ENCODE results near the gene C2CD4A.
"Not testable (repeated sequence)": the region's sequence is repeated elsewhere in the genome, so short reads cannot be mapped to it uniquely, and the experiment has no call there.

C2CD4A gene, protein sequence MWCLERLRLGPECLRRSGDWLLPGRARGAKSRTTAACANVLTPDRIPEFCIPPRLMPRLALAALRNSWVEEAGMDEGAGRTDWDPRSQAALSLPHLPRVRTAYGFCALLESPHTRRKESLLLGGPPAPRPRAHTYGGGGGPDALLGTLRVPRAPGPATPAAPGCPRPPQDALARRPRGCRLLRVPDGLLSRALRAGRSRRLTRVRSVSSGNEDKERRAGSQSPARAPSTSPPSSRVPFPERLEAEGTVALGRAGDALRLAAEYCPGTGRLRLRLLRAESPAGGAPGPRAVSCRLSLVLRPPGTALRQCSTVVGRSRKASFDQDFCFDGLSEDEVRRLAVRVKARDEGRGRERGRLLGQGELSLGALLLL

DNA sequence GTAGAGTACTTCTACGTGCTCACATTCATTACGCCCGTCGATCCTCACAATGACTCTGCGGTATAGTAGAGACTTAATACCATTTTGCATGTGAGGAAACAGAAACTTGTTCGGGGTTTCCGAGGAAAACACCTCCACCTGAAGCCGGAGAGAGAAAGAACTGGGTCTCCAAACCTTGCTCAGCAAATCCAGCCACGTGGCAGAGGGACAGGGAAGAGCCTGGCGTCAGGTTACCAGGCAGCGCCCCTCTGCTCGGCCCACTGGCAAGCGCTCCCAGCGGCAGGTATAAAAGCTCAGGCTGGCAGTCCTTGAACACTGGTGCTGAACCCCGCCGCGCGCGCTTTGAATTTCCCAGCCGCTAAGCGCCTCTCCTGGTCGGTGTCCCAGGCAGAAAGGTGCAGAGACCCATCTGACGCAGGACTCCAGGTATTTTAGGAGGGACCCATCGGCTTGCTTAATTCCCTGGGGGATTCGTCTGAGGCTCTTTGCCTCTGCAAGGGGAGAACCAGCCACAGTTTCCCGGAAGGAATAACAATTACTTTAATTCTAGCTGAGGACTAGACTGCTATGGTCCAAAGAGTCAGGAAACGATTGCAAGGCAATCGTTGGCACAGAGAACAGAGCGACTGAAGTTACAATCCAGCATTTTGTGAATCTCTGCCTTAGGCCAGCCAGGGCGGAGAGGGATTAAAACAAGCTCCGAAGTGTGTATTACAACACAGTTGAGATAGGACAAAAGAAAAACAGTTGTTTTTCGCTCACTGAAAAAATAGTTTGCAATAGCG lies at the start of gene C2CD4A:
Gene C2CD4A (plus strand): TSS at position 315 of the 785 bp plus-strand sequence. CDS start 637 bp downstream, outside the sequence.
- peak in 2 of 3 donors; percentile 36 to 53 for DNase-seq

DNA sequence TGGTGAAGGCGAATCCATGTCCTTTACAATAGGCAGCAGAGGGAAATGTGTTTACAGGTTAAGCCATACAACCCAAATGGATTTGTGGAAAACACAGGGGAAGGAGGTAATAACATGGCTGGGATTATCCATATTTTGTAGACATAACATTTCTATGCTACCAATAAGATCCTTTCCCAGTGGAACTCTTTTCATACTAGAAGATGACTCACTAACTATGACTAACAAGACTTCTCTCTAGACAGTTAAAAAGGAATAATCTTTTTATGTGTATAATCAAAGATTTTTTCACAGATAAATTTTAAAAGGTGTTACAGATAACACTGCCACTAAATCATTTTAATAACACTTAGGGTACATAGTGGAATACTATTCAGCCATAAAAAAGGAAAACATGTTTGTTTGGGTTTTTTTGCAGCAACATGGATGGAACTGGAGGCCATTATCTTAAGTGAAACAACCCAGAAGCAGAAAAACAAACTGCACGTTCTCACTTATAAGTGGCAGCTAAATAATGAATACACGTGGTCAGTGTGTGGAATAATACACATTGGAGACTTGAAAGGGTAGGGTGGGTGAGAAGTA lies 46.1 kb upstream of the C2CD4A start:
- peak in 2 of 3 donors; percentile 24 to 29 for DNase-seq

DNA sequence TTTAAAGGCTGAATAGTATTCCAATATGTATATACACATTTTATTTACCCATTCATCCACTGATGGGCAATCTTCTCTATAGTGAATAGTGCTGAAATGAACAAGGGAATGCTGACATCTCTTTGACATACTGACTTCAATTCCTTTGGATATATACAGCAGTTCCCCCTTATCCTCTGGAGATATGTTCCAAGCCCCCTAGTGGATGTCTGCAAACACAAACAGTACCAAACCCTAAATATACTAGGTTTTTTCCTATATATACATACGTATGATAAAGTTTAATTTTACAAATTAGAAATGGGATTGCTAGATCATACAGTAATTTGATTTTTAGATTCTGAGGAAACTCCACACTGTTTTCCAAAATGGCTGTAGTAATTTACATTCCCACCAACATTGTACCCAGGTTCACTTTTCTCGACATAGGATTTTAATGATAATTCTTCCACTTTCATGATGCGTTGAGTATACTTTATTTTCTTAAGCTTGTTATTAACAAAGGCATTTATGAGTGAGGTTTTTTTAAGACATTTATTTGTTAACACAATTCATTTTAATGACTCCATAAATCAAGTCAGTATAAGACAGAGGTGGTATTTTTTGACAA lies 44.7 kb upstream of the C2CD4A start:
- peak in 2 of 3 donors; percentile 27 to 37 for DNase-seq

DNA sequence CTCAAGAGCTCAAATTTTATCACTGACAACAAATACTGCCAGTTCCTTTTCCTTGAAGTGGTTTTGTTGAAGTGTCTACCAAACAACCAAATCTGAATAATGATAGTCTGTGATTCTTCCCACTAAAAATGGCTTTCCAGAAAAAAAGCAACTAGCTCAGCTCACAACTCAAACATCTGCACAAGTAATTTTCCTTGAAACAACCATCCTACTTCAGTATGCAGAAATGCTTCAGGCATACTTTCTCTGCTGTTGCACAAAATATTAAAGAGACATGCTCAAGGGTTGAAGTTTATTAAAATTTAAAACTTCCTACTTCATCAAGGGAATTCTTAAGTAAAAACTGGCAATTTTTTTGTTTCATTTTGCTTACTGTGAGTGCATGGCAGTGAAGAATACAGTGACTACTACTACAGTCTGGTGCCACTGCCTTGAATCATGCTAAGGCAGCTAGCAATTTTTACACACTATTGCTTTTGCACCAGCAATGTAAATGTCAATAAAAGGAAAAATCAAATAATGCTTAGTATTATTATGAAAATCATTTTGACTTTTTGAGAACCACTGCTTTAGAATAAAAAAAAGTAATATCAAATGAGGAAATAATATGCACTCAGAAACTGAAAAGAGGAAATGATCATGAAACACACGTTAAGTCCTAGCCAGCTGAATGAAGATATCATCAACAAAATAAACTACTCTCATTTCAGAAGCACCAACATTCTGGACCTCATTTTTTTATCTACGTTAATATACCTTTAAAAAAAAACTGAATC lies 40.1 kb upstream of the C2CD4A start:
- peak; percentile 11 to 54 (median 42) for DNase-seq

DNA sequence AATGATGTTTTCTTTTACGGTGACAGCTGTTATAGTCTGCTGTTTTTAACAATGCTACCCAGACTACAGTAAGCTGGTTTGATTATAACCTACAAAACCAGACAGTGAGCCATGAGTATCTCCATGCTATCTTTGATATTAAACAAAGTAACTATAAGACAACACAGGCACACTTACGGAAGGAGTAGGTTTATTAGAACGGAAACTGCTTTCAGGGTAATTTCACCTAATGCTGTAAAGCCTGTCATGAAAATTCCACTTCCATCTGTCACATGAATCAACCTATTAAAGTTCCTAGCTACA lies 39.6 kb upstream of the C2CD4A start:
- DNase-seq = no peak

DNA sequence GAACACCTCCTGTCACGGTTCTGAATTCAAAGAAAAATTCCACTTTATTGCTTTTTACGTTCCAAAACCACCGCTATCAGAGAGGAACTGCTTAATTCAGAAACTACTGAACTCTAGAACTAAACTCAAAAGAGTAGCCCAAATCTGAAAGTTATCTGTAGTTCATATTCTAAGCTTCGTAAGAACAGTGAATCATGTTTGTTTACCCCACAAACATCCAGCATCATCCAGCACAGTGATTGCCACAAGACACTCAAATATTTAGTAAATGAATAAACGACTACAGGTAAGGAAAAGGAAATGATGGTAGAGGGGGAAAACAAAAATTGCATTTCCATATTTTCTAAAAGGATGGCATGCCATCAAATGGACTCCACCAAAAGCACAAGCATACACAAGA lies 38.9 kb upstream of the C2CD4A start:
- DNase-seq = no peak

DNA sequence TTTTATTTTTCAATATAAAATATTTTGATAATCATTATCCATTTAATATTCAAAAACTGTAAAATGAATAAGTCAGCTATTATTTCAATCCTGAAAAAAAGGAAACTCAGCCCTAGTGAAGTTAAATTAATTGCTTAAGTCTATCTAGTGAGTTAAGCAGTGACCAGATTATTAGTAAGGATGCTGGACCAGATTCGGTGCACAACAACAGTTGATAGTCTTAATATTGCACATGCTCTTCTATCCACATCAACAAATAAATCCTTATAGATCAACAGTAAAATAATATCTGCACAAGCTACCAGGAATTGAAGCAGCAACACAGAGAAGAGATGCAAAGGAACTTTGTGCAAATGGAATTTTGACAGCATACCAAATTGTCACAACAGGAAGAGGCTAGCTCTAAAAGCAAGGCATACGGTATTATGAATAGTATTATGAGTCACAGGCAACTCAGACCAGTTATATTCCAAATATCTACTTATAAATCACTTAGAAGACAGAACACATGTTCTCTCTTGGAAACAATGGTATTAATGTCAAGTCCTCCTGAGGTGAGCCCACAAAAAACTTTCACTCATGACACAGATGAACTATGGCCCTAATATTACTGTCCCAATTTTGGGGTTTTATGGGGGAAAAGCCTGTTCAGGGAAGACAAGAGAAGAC lies 31.4 kb upstream of the C2CD4A start:
- peak in 1 of 3 donors; percentile 26 for DNase-seq

DNA sequence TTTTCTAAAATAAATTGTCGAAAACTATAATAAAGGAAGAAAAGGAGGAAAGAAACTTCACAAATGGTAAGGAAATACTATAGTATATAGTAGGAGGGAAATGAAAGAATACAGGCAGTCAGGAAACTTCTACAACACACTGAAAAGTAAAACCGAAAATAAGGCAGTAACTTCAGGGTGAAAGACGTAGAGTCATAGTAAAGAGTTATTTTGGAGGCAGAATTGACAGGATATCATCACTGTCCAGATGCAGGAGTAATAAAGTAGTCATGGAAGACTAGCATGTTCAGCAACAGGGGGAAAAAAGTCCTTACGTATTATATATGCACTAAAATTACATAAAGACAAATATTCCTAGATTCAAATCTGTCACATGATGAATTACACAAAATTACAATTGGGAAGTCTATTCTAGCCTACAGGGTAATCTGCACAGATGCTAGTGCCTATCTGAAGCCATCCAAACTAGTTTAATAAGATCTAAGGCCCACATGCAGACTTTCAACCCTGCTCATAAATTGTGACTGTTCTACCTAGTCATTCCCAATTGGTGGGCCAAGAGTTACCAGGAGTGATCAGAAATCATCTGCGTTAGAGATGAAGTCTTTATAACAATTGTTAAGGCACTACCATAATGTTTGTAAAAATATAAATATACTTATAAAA lies 20.6 kb upstream of the C2CD4A start:
- peak; percentile 20 to 60 (median 51) for DNase-seq

DNA sequence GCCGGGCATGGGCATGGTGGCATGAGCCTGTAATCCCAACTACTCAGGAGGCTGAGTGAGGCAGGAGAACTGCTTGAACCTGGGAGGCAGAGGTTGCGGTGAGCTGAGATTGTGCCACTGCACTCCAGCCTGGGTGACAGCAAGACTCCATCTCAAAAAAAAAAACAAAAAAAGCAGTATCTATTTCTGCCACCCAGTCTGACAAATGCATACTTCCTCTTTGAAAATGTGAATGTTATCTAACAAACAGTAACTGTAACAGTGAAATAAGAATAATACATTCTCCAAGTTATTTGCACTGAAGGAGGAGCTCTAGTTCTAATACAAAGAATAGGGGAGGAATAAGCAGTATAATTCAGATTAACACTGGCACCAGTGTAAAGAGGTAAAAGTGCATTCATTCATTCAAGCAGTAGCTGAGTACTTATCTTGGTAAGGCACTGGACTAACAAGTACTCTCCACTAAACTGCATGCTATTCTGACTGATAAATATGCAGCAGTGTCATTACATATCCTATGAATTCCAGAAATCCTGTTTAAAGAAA lies 19.4 kb upstream of the C2CD4A start:
- DNase-seq = peak in 1 of 3 donors; percentile 39

DNA sequence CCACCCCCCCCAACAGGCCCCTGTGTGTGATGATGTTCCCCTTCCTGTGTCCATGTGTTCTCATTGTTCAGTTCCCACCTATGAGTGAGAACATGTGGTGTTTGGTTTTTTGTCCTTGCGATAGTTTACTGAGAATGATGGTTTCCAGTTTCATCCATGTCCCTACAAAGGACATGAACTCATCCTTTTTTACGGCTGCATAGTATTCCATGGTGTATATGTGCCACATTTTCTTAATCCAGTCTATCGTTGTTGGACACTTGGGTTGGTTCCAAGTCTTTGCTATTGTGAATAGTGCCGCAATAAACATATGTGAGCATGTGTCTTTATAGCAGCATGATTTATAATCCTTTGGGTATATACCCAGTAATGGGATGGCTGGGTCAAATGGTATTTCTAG lies 18.5 kb upstream of the C2CD4A start:
- not testable (repeated sequence) for DNase-seq

DNA sequence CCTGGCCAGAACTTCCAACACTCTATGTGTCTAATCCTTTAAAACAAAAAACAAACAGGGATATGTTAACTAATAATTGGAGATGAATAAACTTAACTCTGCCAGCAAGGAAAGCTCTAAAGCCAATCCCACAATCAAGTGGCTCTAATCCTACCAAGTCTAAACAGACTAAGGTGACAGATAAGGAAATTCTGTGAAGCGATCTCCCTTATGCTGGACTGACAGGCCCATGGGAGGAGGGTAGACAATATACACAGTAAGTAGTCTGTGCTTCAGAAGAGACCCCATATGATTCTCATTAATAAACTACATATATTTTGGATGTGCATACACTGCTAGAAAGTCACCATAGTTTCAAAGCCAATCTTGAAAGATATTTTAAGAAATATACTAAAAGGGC lies 16.7 kb upstream of the C2CD4A start:
- DNase-seq = no peak

DNA sequence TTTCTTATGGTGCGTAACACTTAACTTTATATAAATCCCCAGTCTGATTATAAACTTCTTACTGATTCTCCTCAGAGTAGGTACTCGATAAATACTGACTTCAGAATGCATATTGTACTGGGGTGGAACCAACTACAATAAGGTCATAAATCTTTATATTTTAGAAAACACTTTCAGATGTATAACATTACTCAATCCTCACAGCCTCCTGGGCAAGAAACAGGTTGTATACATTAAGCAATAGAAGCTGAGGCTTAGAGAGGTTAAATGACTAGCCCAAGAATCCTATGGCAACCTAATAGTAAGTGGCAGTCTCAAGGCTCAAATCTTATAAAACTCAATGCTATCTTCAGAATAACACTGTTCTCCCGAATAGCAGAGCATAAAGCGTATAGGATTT lies 15.6 kb upstream of the C2CD4A start:
- no peak for DNase-seq

DNA sequence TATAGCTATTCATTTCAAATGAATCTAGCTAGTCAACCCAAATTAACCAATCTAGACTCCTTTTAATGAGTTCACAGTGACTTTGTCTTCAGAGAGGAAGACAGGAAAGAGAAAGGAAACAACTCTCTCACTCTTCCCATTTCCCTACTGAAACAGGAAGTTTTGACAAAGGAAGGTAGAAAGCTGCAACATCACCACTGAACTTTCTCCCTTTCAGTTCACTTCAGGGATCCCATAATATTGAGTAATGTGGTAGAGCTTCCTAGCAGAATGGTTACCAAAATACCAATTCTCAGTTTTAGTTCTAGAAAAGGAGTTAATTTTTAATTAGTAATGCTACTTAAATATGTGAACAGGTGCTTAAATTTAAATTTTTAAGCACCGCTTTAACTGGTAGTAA lies 14.1 kb upstream of the C2CD4A start:
- DNase-seq = peak in 2 of 3 donors; percentile 17 to 58

DNA sequence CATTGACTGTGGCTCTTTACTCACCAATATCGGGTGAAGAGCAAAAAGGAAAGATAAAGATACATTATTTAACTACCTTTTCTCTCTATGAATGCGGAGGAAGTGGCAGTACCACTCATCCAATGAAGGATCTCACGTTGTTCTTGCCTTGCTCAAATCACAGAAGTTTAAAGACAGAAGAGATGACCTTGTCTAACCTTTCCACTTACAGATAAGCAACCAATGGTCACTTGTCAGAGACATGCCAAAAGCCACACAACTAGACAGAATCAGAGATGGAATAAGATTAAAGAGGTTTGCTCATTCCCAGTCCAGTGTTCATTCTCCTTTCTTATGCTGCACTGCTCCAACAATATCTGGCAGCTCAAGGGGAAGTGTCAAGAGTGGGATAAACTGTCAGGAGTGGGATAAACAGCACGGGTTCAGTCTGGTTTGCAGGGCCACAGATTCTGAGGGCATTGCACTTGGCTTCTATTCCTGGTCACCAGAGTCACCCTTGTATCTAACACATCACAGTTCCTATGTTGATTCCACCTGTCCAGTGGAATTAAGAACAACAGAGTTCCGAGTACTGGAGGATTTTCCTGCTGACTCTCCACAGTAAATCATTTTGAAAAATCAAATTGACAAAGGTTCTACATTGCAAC lies 13.2 kb upstream of the C2CD4A start:
- DNase-seq = no peak

DNA sequence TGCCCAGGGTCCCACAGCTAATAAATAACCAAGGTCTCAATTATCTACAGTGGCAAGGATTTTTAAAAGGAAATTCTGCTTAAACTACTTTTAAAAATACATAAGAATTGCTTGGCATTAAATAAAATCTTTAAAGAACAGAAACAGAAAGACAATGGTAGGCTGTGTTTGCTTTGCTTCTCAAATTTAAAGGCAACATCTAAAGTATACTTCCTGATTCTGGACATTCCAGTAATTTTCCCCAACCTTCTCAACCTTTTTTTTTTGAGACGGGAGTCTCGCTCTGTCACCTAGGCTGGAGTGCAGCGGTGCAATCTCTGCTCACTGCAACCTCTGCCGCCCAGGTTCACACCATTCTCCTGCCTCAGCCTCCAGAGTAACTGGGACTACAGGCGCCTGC lies 11.8 kb upstream of the C2CD4A start:
- DNase-seq = no peak

DNA sequence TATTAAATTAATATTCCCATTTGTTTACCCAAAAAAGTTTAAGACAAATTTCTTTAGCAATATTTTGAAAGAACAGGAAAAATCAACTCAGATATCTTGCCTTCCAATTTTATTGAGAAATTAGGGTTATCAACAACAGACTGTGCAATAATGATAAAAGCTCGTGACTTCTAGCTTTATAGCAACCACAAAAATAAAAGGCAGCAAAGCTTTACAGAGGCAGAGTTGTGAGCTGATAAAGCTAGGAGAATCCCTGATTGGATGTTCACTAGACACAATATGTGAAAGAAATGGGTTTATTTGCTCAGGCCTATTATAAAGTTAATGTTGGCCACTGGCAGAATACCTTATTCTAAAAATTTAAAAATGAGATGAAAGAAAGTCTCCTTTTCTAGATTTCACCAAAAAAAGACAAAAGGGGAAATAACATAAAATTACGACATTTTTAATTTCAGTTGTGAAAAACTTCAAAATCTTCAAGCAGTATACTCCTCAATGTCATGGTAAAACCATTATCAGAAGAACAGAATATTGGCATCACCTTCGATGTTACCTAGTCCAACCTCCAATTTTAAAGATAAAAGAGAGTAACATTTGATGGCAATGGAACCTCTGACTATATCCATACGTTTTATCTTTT lies 9.3 kb upstream of the C2CD4A start:
- peak in 2 of 3 donors; percentile 34 to 49 for DNase-seq

DNA sequence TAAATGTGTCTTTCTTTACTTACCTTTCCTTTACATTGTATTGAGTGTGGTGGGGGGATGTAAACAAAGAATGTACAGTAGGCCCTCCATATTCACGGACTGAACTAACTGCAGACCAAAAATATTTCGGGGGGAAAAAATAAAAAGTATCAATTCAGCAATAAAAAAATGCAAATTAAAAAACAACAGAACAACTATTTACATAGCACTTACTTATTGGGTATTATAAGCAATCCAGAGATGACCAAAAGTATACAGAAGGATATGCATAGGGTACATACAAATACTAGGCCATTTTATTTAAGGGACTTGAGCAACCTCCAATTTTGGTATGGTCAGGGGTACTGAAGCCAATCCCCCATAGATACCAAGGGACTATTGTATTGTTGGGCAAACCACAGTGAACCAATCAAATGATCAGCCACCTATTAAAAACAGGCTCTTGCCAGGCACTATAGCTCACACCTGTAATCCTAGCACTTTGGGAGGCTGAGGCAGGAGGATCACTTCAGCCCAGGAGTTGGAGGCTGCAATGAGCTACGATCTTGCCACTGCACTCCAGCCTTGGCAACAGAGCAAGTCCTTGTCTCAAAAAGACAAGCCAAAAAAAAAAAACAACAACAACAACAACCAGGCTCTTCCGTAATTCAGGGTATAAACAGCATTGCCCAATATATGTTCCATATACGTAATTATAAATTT lies 8.3 kb upstream of the C2CD4A start:
- DNase-seq = no peak

DNA sequence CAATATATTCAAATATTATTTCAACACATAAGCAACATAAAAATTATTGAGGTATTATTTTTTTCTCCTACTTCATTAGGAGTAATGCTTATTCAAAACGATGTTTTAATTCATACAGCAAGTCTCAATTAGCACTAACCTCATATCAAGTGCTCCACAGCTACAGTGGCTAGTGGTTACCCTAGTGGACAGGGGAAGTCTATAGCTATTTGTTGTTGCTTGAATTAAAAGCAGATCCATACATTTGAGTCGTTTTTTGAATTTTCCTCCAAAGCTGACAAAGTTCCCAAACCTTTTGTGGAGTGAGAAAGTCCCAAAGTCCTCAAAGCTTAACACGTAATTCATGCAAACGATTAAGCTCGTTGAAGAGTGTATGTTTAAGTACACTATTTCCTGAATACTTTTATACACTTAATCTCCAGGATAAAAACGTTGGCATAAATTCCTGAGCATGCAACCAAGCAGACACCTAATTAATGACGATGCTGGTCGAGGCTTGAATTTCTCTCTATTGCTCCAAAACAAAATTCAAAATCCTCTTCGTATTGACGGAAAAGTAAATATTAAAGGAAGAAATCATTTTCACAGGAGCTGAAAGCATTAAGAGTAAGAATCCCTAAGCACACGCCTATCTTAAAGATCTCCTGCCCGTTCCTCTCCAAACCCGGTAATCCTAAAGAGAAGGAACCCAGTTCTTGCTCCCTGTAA lies 7.5 kb upstream of the C2CD4A start:
- peak in 1 of 3 donors; percentile 22 for DNase-seq

DNA sequence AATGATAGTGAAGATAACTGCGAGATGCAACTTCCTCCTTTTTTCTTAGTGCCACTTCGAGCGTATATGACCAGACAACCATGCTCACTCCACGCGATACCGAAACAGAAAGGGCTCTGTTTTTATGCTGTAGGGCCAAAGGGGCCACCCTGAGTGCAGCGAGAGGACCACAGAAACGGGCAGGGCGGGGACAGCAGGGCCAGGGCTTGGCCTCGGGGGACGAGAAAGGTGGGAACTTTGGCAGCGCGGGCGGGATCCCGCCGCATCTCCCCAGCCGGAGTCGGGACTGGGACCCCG lies 7.0 kb upstream of the C2CD4A start:
- DNase-seq = peak; percentile 86 to 92 (median 88)

Data from suppressor macrophage treated with lipopolysaccharide for 1 hour (primary cell).